ENCODE measurements around the gene ZBTB17. TPM values are rescaled to one million over a fixed set of nuclear protein-coding genes. Genes with fewer than 3 reads are reported as not detected.
A peak's percentile ranks its signal among the peaks of the same experiment; 100 is the strongest.

Gene ZBTB17
- total RNA-seq, 1 donor from 2014 or later = 47.1 TPM

GRCh38 chr1:15962671-15963362 lies 13.1 kb downstream of the ZBTB17 start:
- DNase-seq (ENCODE audit: low read depth) = no peak

GRCh38 chr1:15962176-15962575 lies 13.7 kb downstream of the ZBTB17 start:
- DNase-seq (ENCODE audit: low read depth) = no peak

- no peak for DNase-seq (ENCODE audit: low read depth)
These were observed 14.4 kb downstream of the ZBTB17 start for GRCh38 chr1:15961492-15961891.

- no peak for DNase-seq (ENCODE audit: low read depth)
These were observed 15.1 kb downstream of the ZBTB17 start for GRCh38 chr1:15960808-15961207.

GRCh38 chr1:15959827-15960446 lies 16.0 kb downstream of the ZBTB17 start:
- no peak for DNase-seq (ENCODE audit: low read depth)

GRCh38 chr1:15959424-15959823 lies 16.5 kb downstream of the ZBTB17 start:
- no peak for DNase-seq (ENCODE audit: low read depth)

GRCh38 chr1:15958793-15959192 lies 17.1 kb downstream of the ZBTB17 start:
- DNase-seq (ENCODE audit: low read depth) = peak; percentile 17

GRCh38 chr1:15958111-15958510 lies 17.8 kb downstream of the ZBTB17 start:
- peak; percentile 48 for DNase-seq (ENCODE audit: low read depth)

GRCh38 chr1:15957221-15958095 lies 18.4 kb downstream of the ZBTB17 start:
- DNase-seq (ENCODE audit: low read depth) = no peak

GRCh38 chr1:15956150-15956549 lies 19.8 kb downstream of the ZBTB17 start:
- peak; percentile 50 for DNase-seq (ENCODE audit: low read depth)

DNA sequence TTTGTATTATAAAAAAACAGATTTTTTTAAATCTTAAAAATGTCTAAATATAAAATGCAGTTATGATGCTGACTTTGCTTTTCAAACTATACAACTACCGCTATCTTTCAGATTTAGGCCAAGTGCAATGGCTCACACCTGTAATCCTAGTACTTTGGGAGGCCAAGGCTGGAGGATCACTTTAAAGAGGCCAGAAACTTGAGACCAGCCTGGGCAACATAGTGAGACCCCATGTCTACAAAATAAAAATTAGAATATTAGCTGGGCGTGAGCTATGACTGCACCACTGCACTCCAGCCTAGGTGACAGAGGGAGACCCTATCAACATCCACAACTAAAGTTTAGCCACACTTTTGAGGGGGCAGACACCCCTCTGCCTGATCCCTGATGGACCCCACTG lies 20.3 kb downstream of the ZBTB17 start:
- DNase-seq (ENCODE audit: low read depth) = no peak

GRCh38 chr1:15954316-15954715 lies 21.6 kb downstream of the ZBTB17 start:
- no peak for DNase-seq (ENCODE audit: low read depth)

- DNase-seq (ENCODE audit: low read depth) = peak; percentile 65
These were observed 22.1 kb downstream of the ZBTB17 start for GRCh38 chr1:15953791-15954241.

DNA sequence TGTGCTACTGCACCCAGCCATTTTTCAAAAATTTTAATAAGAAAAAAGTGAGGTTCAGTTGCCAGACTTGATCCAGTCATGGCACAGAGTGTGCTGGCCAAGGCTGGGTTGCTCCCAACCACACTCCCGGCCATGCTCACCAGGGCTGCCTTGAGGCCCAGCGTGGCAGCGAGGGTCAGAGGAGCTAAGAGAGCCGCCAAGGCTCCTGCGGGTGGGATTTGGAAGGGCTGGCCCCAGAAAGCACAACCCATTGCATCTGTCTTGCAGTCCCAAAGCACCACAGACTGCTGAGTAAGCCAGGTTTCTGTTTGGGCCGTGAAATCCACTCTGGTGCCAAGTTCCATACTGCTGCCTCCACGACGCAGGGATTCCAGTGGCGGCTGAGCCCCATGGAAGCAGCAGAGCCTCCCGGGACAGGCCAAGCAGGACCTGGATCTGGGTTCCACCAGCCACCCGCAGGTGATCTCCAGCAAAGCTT lies 22.6 kb downstream of the ZBTB17 start:
- peak; percentile 31 for DNase-seq (ENCODE audit: low read depth)

DNA sequence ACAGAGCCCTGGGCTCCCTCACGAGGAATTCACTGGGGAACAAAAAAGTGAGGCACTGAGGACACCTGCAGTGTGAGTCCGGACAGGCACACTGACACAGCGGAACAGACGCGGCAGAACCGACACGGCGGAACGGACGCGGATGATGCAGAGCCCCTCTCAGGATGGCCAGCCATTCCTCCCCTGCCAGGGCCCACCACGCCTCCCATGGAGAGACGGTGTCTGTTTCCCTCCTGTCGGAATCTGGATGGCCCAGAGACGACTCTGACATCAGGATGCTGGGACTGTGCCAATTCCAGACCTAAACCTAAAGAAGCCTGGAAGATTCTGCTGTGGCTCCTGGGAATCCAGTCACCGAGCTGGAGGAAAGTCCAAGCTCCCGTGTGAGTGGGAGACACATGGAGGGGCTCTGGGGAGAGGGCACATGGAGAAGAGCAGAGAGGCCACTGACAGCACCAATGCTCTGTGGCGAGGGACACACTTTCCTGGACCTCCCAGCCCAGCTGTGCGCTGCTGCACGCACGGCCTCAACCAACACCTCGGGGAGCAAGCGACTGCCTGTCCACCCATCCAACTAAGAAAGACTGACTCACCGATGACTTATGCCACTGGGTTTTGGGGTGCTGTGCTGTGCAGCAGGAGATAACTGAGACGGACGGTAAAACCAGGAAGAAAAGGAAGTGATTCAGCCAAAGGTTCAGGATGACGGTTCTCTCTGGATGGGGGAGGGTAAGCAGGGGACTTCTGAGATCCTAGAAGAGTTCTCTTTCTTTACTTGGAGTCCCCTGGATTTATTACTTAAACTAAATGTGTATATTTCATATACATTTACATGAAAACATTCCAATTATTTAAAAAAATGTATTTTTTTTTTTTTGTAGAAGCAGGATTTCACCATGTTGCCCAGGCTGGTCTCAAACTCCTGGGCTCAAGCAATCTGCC lies 23.3 kb downstream of the ZBTB17 start:
- DNase-seq (ENCODE audit: low read depth) = peak; percentile 69

GRCh38 chr1:15951341-15952153 lies 24.4 kb downstream of the ZBTB17 start:
- peak; percentile 74 for DNase-seq (ENCODE audit: low read depth)

DNA sequence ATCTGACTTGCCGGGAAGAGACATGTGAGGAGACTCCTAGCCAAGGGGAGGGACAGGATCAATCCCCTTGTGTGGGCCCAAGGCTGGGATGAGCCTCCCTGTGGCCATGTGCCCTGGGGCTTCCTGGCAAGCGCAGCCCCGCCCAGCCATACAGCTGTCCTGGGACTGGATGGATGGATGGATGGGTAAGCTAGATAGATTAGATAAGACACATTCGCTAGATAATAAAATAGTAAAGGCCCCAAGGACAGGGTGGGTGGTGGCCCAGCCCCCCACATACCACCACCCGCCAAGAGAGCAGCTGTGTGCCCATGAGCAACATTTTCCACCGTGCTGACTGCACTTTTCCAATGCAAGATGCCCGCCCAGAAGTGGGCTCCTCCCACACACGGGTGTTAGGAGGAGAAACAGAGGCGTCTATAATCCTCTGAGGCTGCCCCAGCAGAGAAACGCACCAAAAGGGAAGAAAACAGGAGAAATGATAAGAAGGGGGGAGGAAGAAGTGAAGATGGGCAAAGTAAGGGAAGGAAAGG lies 25.1 kb downstream of the ZBTB17 start:
- peak; percentile 89 for DNase-seq (ENCODE audit: low read depth)

- DNase-seq (ENCODE audit: low read depth) = no peak
These were observed 25.6 kb downstream of the ZBTB17 start for GRCh38 chr1:15950302-15950701.

- DNase-seq (ENCODE audit: low read depth) = peak; percentile 98
These were observed 26.3 kb downstream of the ZBTB17 start for GRCh38 chr1:15949453-15950245.
